Central memory CD4-positive, alpha-beta T cell (primary cell): ENCODE measurements around the gene YIF1A.
"Not testable (repeated sequence)": the region's sequence is repeated elsewhere in the genome, so short reads cannot be mapped to it uniquely, and the experiment has no call there.

Experiments
- DNase-seq: peaks from one replicate; pipeline ENCODE4 v3.0.0; 2022

Gene YIF1A

DNA sequence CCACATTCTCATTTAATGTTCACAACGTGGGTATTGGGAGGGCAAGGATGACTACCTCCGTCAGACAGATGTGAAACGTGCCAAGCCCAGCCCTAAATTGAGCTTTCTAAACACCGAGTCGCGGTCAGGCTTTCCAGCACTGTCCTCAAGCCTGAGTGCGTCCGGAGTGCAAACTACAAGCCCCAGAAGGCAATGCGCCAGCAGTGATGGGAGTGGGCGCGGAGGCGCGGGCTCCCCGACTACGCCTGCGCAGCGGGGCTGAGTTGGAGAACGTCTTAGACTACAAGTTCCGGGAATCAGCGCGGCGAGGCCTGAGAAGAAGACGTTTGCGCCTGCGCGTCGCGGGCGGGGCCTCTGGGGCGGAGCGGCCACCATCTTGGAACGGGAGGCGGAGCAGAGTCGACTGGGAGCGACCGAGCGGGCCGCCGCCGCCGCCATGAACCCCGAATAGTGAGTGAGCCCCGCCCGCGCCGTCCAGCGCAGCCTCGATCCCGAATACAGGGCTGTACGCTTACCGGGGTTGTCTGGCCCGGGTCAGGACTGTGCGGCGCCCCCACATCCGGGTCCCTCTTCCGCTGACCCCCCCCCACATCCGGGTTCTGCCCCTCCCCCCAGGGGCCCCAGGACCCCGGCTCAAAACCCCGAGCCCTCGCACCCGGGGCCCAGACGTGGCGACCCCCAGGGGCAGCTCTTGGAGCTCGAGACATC, 20.5 kb downstream of the YIF1A start, which contains the start of gene RAB1B:
TSS of gene RAB1B (plus strand) at position 396 of the 708 bp plus-strand sequence. CDS start at position 437, 41 bp downstream.
- DNase-seq = peak; percentile 100

DNA sequence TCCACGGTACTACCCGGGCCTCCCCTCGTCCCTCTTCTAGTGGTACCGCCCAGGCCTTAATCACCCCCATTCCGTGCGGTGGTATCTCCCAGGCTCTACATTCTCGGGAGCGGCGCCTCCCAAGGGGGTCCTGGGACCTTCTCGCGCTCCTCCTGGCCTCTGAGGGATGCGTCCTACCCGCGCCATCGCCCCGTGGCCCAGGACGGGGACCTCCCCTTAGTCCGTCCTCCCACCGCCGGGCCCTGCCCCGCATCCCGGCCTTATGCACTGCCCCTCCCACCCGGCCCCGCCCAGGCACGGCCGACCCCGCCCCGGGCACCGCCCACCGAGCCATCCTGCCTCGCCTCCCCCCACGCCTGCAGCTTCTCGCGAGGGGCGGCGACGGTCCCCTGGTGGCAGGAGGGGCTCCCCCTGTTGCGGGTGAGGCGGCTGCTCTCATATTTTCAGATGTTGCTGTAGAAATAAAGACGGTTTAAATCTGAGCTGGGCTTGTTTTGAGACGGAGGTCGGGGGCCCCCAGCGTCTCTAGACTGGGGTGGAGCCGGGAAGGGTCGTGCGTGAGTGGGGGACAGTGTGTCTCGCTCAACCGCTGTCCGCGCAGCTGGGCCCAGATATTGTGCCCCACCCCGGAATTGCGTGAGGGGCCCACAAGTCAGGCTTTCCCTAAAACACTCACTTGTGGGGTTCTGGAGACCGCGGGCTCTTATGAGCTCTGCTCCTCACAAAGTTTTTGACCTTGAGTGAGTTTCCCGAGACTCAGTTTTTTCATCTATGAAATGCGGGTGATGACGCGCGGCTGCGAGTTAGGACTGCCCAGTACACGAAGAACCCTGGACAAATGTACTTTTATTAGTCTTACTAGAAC, 21.3 kb downstream of the YIF1A start:
- peak; percentile 76 for DNase-seq

- DNase-seq = no peak
These were observed 21.9 kb downstream of the YIF1A start for GRCh38 chr11:66267039-66267378.

- DNase-seq = no peak
These were observed 22.4 kb downstream of the YIF1A start for GRCh38 chr11:66266378-66267038.

DNA sequence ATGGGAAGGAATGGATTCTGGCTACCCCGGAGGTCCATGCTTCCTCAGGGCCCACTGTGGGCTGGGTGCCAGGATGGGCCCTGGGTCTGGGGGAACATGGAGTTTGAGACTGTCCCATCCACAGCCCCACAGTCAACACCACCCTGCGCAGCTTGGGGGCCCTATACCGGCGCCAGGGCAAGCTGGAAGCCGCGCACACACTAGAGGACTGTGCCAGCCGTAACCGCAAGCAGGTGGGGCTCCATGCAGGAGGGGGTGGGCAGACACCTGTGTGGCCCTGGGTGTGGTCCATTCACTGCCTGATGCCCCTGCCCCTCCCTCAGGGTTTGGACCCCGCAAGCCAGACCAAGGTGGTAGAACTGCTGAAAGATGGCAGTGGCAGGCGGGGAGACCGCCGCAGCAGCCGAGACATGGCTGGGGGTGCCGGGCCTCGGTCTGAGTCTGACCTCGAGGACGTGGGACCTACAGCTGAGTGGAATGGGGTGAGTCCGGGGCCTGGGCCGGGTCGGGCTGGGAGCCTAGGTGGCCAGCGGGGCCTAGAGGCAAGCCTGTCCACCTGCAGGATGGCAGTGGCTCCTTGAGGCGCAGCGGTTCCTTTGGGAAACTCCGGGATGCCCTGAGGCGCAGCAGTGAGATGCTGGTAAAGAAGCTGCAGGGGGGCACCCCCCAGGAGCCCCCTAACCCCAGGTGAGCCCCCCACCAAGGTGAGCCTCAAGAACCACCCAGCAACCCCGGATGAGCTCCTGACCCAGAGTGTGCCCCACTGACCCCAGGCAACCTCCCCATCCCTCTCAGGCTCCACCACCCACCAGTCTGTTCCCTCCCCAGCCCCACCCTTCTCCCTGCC, 23.2 kb downstream of the YIF1A start:
- no peak for DNase-seq

GRCh38 chr11:66264914-66265313, 24.0 kb downstream of the YIF1A start:
- no peak for DNase-seq

- DNase-seq = no peak
These were observed 24.6 kb downstream of the YIF1A start for GRCh38 chr11:66264383-66264782.

- no peak for DNase-seq
These were observed 25.2 kb downstream of the YIF1A start for GRCh38 chr11:66263785-66264184.

- DNase-seq = no peak
These were observed 25.7 kb downstream of the YIF1A start for GRCh38 chr11:66263231-66263630.

GRCh38 chr11:66262696-66263095, 26.2 kb downstream of the YIF1A start:
- DNase-seq = no peak

DNA sequence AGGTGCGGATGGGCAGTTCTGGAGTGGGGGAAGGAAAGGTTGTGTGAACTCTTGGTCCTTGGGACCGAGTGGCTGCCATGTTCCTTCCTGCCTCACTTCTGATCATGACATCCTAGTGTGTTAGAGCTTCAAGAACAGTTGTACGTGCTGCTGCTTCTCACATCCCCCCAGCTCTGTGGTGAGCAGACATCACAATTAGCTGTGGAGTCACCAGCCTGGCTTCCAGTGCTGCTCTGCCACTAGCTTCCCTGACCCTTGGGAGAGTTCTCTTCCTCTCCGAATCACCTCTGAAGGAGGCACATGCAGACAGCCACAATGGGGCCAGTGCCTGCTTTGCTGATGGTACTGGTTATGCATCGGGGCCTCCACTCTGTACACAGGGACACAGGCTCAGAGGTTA, 26.8 kb downstream of the YIF1A start:
- no peak for DNase-seq

DNA sequence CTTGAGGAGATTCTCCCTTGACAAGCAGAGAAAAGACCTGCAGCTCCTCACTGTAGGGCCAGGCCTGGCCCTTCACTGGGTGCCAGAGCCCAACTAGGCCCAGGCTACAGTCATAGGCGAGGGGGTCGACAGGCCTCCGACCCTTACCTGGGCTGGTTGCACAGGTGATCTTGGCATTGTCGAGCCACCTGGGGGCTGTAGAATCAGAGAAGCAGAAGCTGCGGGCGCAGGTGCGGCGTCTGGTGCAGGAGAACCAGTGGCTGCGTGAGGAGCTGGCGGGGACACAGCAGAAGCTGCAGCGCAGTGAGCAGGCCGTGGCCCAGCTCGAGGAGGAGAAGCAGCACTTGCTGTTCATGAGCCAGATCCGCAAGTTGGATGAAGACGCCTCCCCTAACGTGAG, 27.4 kb downstream of the YIF1A start:
- no peak for DNase-seq

DNA sequence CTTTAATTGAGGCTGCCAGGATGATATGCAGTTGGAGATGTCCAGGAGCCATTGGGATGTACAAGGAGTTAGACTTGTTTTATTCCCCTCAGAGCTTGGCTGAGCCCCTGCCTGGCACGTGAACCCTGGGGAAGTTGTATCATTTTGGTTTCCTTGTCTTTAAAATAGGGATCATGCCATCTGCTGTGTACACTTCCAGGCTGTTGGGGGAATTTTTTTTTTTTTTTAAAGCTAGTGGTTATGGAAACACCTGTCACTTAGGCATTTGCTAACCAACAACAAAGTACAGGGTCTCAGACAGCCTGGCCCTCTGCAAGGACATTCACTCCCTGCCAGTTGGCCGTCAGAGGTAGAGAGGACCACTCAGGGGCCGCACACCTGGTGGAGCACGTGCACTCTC, 29.0 kb downstream of the YIF1A start:
- no peak for DNase-seq

DNA sequence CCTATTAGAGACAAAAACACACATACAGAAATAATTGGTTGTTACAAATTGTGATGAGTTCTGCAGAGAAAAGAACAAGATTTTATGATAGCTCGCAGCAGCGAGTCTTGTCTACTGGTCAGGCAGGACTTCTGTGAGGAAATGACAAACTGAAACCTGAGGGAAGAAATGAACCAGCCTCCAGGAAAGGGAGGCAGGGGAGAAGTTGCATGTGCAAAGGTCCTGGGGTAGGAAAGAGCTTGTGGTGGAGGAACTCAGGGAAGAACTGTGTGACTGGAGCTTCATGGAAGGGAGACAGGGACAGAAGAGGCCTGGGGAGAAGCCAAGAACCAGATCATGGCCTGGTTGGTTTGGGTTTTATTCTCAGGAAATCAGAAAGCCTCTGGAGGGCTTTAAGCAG, 29.7 kb downstream of the YIF1A start:
- DNase-seq = no peak

DNA sequence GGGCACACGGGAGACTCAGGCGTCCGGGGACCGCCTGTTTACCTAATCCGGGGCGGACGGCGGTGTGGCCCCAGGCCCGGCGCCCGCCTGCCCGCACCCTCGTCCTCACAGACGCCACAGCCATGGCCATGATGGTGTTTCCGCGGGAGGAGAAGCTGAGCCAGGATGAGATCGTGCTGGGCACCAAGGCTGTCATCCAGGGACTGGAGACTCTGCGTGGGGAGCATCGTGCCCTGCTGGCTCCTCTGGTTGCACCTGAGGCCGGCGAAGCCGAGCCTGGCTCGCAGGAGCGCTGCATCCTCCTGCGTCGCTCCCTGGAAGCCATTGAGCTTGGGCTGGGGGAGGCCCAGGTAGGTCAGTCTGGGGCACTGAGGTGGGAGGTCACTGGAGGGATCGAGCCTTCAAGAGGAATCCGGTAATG, 30.5 kb downstream of the YIF1A start:
- no peak for DNase-seq

GRCh38 chr11:66253081-66253480, 35.9 kb downstream of the YIF1A start:
- DNase-seq = not testable (repeated sequence)

DNA sequence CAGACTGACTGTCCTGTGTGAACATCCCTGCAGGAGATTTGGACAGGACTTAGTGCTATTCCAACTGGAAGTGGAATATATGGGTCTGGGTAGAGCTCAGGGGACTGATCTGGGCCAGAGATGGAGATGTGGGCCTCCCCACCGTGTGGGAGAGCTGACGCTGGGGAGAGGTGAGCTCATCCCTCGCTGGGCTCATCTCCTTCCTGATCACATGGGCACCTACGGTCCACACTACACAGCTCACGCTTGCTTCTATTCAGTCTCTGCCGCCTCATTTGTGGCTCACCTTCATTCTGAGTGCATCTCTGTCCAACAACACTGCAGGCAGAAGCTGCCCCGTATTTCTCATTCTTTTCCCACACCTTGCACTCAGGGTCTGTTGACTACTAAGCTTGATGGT, 37.1 kb downstream of the YIF1A start:
- no peak for DNase-seq

GRCh38 chr11:66248903-66249302, 40.0 kb downstream of the YIF1A start:
- no peak for DNase-seq

DNA sequence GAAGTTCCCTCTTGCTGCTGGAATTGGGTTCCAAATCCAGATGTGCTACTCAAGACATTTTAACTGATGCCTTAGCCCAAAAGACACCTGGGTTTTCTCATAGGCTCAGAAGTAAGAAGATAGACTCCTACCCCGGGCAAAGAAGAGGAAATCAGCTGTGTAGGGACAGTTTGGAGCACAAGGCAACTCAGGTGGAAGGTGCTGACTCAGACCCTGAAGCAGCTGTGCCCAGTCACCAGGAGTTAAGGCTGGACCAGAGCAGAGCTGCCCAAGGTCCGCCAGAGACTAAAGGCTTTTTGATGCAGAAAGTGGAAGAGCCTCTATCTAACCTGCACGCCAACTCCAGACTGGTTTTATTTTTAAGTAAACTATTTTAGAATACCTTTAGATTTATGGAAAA, 41.1 kb downstream of the YIF1A start:
- DNase-seq = no peak

- DNase-seq = no peak
These were observed 41.6 kb downstream of the YIF1A start for GRCh38 chr11:66247295-66247694.

DNA sequence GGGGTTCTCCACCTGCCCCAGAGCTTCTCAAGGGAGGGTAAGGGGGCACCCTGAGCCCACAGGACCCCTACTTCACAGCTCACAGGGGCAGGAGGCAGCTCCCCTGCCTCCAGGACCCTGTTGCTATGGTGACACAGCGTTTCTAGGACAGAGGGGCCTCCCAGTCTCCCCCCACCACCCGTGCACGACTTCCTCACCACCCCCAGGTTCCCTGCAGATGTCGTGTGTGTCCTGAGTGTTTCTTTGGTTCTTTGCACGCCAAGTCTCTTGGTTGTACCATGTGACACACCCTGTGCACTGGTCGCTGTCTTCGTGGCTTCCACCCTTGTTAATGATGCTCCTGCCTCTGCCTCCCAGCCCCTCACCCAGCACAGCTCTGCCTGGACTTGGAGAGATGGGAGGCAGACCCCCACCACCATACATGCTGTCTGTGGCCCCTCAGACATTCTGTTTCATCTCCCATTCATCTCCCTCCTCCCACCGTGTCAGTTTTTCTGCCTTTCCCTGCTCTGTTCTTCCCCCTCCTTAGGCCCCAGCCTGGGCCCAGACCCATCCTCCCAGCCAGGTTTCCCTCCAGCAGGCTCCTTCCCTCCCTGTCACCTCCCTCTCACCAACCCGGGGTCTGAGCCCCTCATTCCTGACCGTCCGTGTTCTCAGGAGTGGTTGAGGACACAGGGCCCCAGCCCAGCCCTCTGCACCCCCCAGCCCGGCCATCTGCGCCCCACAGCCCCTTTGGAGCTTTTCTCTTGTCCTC, 45.0 kb downstream of the YIF1A start:
- no peak for DNase-seq
